GM12878 (cell line): ENCODE measurements around the gene TGIF2. TPM values are rescaled to one million over a fixed set of nuclear protein-coding genes. Genes with fewer than 3 reads are reported as not detected.

Experiments used
- ATAC-seq: fragments of 200-7000 bp; cut with Tn5 transposase; 3 replicates; pipeline ENCODE4 v1.9.1; 2020; ENCODE audit warnings: mild to moderate bottlenecking, moderate library complexity
- BruUV-seq: library from RNA; stranded (reverse); fragments of 400-500 nt; replicated peaks from 2 replicates; lab custom pipeline; 2021; lab: Mats Ljungman, UMichigan
- CTCF ChIA-PET: fragments of 300-600 bp; sonication (Branson Sonifier 250); formaldehyde crosslinking; extraction: SDS; loops from one replicate; lab custom pipeline; 2021; ENCODE audit warnings: inconsistent platforms; lab: Yijun Ruan, JAX
- POLR2A ChIA-PET: fragments of 350-600 bp; formaldehyde crosslinking; extraction: SDS; loops from one replicate; lab custom pipeline; 2021; ENCODE audit warnings: inconsistent platforms; lab: Charles Lee
- RAD21 ChIA-PET: fragments of 300-600 bp; sonication (Branson Sonifier 250); formaldehyde crosslinking; loops from one replicate; lab custom pipeline; 2023; ENCODE audit warnings: antibody characterized with exemption; ENCODE audit not compliant: unreplicated experiment; lab: Charles Lee
- SMC1A ChIA-PET: fragments of 300-600 bp; sonication (Branson Sonifier 250); formaldehyde crosslinking; loops from one replicate; lab custom pipeline; 2023; ENCODE audit not compliant: unreplicated experiment, uncharacterized antibody; lab: Charles Lee
- DNase-seq: peaks from one replicate; pipeline ENCODE4 v3.0.0-alpha.2; 2011; ENCODE audit warnings: low read depth, low spot score
- FAIRE-seq: peaks from 3 replicates; lab custom pipeline; 2011; peaks lifted over from hg19 to GRCh38; lab: Jason Lieb, UNC
- H2AFZ ChIP-seq: 2 replicates; pipeline ENCODE4 v1.6.0; 2011; ENCODE audit warnings: low read depth, low read length, control low read depth; ENCODE audit not compliant: control insufficient read depth
- H3K27ac ChIP-seq: 2 replicates; pipeline ENCODE4 v1.5.1; 2011; ENCODE audit warnings: control low read depth; ENCODE audit not compliant: control insufficient read depth, insufficient read depth
- H3K27me3 ChIP-seq, 2 experiments: replicated peaks in 1 of 2; 2 replicates each; pipeline versions ENCODE4 v1.6.0 to v1.6.1; 2011; ENCODE audit warnings: low read length in 1 of 2; ENCODE audit not compliant: control insufficient read depth in 2 of 2, insufficient read depth in 2 of 2
- H3K36me3 ChIP-seq, 2 experiments: 2 replicates each; pipeline ENCODE4 v1.5.1; 2011; ENCODE audit warnings: low read length in 1 of 2; ENCODE audit not compliant: control insufficient read depth in 2 of 2, insufficient read depth in 2 of 2
- H3K4me1 ChIP-seq: 2 replicates; pipeline ENCODE4 v1.6.1; 2011; ENCODE audit warnings: mild to moderate bottlenecking, low read length, moderate library complexity, mixed read lengths; ENCODE audit not compliant: control insufficient read depth, insufficient read depth
- H3K4me2 ChIP-seq: 2 replicates; pipeline ENCODE4 v1.6.0; 2011; ENCODE audit warnings: control low read depth; ENCODE audit not compliant: control insufficient read depth, insufficient read depth
- H3K4me3 ChIP-seq: fragments of 200-600 bp; sonication (generic); 2 replicates; pipeline ENCODE4 v1.5.1; 2016
- H3K79me2 ChIP-seq: 2 replicates; pipeline ENCODE4 v1.6.0; 2011; ENCODE audit warnings: low read length; ENCODE audit not compliant: control insufficient read depth, insufficient read depth
- H3K9ac ChIP-seq: 2 replicates; pipeline ENCODE4 v1.8.0; 2011; ENCODE audit warnings: low read length, control low read depth, mixed read lengths; ENCODE audit not compliant: control insufficient read depth, insufficient read depth
- H3K9me3 ChIP-seq: replicated peaks from 3 replicates; pipeline ENCODE4 v1.5.1; 2011; ENCODE audit warnings: mild to moderate bottlenecking, low read length; ENCODE audit not compliant: control insufficient read depth, insufficient read depth
- H4K20me1 ChIP-seq: 2 replicates; pipeline ENCODE4 v1.6.0; 2011; ENCODE audit not compliant: control insufficient read depth, insufficient read depth
- E2F8 ChIP-seq: fragments of 450-650 bp; IDR thresholded peaks from 2 replicates; pipeline ENCODE4 v1.6.1; 2018; ENCODE audit warnings: mild to moderate bottlenecking, low read depth, moderate library complexity; ENCODE audit not compliant: partially characterized antibody
- FOS ChIP-seq: IDR thresholded peaks from 3 replicates; pipeline ENCODE4 v1.6.1; 2011; ENCODE audit warnings: borderline replicate concordance; ENCODE audit not compliant: insufficient read length; ENCODE audit errors: extremely low read depth
- MEF2A ChIP-seq: IDR thresholded peaks from 2 replicates; pipeline ENCODE4 v1.6.1; 2011; ENCODE audit warnings: low read depth, mild to moderate bottlenecking, low read length, moderate library complexity; ENCODE audit not compliant: insufficient read depth
- ZSCAN29 ChIP-seq: fragments of 450-650 bp; IDR thresholded peaks from 2 replicates; pipeline ENCODE4 v1.6.1; 2017; ENCODE audit warnings: mild to moderate bottlenecking, moderate library complexity
- WGBS: methylation state at CpG from one replicate; pipeline ENCODE4 v1.1.6; 2016; ENCODE audit warnings: low lambda C conversion rate; ENCODE audit not compliant: insufficient replicate concordance, insufficient coverage; ENCODE audit errors: missing lambda C conversion rate; 5-methylcytosine and 5-hydroxymethylcytosine counted together
- in situ Hi-C: fragments of 300-500 bp; cut with MboI; formaldehyde crosslinking; loops from 9 replicates; pipeline ENCODE4 v1.14.3; 2018; ENCODE audit warnings: mixed read lengths
- intact Hi-C: fragments of 100-400 bp; cut with micrococcal nuclease; formaldehyde crosslinking; loops from one replicate; pipeline ENCODE4 v1.14.2; 2022; ENCODE audit not compliant: unreplicated experiment
- polyA plus RNA-seq, 11 experiments: library from polyadenylated mRNA; depleted of rRNA in 4 of 11; unstranded in 6 of 11; stranded (reverse) in 5 of 11; fragments of >200 nt; fragmentation: Nextera tagmentation in 4 of 11; fragmentation: Illumina TruSeq in 1 of 11; extraction: Ambion mirVana in 4 of 11; extraction: Trizol in 1 of 11; gene quantifications; 1 replicate in 1 of 11; 2 replicates in 10 of 11; pipeline versions ENCODE4 v1.2.1 to v1.2.3, GENCODE V29; 2011 to 2016; ENCODE audit warnings: inconsistent platforms in 2 of 11, missing spikeins in 2 of 11, low read depth in 1 of 11
- total RNA-seq, 4 experiments: library from RNA; depleted of rRNA in 3 of 4; stranded (reverse); fragments of >200 nt in 3 of 4; fragmentation: Illumina TruSeq in 1 of 4; extraction: Trizol in 1 of 4; gene quantifications; 2 replicates each; pipeline versions ENCODE4 v1.2.1 to v1.2.3, GENCODE V29; 2013 to 2021

Gene TGIF2
- total and polyA plus RNA-seq, 10 of the 15 experiments (the other 5 are each of a cell fraction or from before 2014, with no cell fraction given): 13.1 to 47.1 (median 36.6) TPM

- H4K20me1 ChIP-seq: no peaks in the 10 kb centered on the region
- RAD21 ChIA-PET: no interaction called here
- H3K27ac ChIP-seq: no peak overlapping the region
- TF ChIP-seq FOS: no peak
- no peak for TF ChIP-seq MEF2A
- no peak for TF ChIP-seq E2F8
- no peak for TF ChIP-seq ZSCAN29
- CTCF ChIA-PET: no interaction called here
- FAIRE-seq (no peak), ATAC-seq (no peak), DNase-seq (no peak)
- intact Hi-C loops (no loop called here), in situ Hi-C loops (no loop called here)
- no peak overlapping the region for H3K4me3 ChIP-seq
- H2AFZ ChIP-seq: no peak overlapping the region
- H3K9me3 ChIP-seq: no peaks in the 10 kb centered on the region
- no peaks in the 10 kb centered on the region; a peak in 2 of 4 replicates for H3K36me3 ChIP-seq
- SMC1A ChIA-PET: no interaction called here
- H3K4me1 ChIP-seq: peaks cover 5% of the 10 kb centered on the region; the same call in 1 of the 2 replicates
- POLR2A ChIA-PET: no interaction called here
- H3K4me2 ChIP-seq: no peak overlapping the region
- no peaks in the 10 kb centered on the region for H3K27me3 ChIP-seq
- 85% methylated on average over 3 of the region's 3 CpGs for WGBS
- H3K9ac ChIP-seq: no peak overlapping the region
- no peaks in the 10 kb centered on the region for H3K79me2 ChIP-seq
- no TSS peak for BruUV-seq
Measured at GRCh38 chr20:36532822-36533221, 40.6 kb upstream of the TGIF2 start.
